ENCODE results near the gene MYMX.
A peak's percentile ranks its signal among the peaks of the same experiment; 100 is the strongest.
"Not testable (repeated sequence)": the region's sequence is repeated elsewhere in the genome, so short reads cannot be mapped to it uniquely, and the experiment has no call there.

Gene MYMX

GRCh38 chr6:44188819-44189218 is 27.9 kb upstream of the MYMX start:
- DNase-seq = no peak

DNA sequence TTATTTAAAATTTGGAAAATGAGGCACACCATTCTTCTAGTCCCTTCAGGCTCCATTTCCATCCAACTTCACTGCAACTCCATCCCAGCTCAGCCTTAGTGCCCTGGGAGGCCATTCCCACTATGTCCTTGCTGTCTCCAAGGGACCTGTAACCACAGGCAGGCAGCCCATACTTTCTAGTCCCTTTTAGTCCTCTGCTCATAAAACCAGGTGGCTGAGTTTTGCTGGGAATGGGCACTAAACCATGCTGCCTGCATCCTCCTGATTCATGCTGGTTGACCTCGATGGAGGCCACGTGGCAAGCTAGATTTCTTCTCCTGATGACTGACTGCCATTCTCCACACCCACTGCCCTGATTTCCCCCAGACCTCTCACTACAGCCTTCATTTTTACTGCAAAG is 27.5 kb upstream of the MYMX start:
- DNase-seq = no peak

DNA sequence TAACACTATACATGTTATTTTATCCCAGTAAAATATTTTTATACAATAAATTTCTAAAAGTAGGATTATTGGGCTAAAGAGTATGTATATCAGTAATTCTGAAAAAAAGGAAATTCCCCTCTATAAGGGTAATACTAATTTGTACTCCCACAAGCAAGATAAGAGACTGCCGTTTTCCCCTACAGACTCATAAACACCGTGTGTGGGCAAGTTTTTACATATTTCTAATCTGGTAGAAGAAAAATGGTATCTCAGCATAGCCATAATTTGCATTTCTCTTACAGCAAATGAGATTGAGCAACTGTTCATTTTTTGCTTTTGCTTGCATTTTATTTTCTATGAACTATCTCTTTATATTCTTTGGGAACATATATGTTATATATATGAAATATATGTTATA is 26.0 kb upstream of the MYMX start:
- peak; percentile 71 for DNase-seq

GRCh38 chr6:44192428-44193041 is 24.2 kb upstream of the MYMX start:
- no peak for DNase-seq

DNA sequence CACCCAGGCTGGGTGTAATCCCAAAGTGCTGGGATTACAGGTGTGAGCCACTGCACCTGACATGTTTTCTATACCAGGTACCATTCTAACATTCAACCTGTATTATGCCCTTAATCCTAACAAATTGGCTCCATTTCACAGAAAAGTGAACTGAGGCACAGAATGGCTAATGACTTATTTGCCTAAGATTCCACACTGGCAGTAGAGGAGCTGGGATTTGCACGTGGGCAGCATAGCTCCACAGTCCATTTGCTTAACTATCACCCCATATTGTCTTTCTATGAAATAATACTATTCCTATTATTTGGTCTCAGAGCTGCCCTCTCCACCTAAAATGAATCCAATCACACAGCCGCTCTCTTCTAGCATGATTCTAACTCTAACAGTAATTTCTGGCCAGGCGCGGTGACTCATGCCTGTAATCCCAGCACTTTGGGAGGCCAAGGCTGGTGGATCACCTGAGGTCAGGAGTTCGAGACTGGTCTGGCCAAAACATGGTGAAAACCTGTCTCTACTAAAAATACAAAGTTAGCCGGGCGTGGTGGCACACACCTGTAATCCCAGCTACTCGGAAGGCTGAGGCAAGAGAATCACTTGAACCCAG is 23.3 kb upstream of the MYMX start:
- DNase-seq = no peak

DNA sequence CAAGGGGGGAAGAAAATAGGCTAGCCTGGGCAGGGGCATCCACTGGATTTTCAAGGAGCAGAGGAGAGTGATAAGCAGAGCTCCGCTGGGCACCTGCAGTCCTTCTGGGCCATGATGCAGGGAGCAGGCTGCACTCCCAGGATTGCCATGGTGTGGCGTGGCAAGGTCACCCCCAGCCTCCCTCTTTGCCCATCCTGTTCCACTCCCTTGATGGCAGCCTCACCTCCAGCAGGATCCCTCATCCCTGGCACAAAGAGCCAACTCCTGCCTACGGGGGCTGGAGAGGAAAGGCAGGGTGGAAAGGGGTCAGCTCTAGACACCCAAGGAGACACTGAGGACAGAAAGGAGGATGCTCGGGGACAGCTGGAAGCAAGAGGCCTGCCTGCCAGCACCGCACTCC is 22.4 kb upstream of the MYMX start:
- DNase-seq = no peak

DNA sequence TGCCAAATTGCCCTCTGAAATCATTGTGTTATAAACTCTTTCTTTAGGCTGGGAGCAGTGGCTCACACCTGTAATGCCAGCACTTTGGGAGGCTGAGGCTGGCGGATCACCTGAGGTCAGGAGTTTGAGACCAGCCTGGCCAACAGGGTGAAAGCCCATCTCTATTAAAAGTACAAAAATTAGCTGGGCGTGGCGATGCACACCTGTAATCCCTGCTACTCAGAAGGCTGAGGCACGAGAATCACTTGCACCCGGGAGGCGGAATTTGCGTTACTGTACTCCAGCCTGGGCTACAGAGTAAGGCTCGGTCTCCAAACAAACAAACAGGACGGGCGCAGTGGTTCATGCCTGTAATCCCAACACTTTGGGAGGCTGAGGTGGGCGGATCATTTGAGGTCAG is 20.4 kb upstream of the MYMX start:
- not testable (repeated sequence) for DNase-seq

- DNase-seq = no peak
These were observed 18.0 kb upstream of the MYMX start for GRCh38 chr6:44198684-44199083.

DNA sequence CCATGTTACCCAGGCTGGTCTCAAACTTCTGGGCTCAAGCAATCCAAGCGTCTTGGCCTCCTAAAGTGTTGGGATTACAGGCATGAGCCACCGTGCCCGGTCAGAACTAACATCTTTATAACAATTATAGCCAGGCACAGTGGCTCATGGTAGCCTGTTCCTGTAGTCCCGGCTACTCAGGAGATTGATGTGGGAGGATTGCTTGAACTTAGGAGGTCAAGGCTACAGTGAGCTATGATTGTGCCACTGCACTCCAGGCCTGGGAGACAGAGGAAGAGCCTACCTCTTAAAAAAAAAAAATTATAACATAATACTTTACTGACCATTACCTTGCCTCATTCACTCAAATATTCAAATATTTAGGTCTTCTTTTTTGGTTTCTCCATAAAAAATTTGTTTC is 16.8 kb upstream of the MYMX start:
- no peak for DNase-seq

GRCh38 chr6:44201200-44201599 is 15.5 kb upstream of the MYMX start:
- no peak for DNase-seq

DNA sequence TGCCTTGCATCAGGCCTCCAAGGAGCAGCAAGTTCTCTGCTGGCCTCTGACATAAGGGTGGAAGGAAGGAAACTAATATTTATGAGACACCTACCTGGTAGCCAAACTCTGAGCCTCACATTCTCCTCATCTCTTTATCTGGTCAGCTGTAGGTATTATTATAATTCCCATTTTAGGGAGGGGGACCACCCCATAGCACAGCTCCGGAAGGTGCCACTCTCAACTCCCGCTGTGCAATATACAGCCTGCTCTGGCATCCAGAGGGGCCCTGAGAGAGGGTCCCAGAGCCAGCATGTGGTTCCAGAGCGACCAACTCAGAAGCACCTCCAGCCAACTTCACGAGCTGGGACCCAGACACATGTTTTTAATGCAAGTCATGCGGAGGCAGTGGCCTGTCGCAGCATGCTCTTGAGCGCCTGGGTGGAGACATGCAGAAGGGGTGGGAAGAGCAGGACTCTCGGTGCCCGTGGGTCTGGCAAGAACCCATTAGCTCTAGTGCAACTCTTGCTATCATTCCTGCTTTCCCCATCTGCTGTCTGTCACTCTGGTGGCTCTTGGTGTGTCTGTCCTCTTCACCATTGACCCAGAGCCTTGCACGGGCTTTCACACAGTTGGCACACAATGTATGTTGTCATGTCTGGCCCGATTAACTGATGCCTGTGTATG is 15.0 kb upstream of the MYMX start:
- no peak for DNase-seq

DNA sequence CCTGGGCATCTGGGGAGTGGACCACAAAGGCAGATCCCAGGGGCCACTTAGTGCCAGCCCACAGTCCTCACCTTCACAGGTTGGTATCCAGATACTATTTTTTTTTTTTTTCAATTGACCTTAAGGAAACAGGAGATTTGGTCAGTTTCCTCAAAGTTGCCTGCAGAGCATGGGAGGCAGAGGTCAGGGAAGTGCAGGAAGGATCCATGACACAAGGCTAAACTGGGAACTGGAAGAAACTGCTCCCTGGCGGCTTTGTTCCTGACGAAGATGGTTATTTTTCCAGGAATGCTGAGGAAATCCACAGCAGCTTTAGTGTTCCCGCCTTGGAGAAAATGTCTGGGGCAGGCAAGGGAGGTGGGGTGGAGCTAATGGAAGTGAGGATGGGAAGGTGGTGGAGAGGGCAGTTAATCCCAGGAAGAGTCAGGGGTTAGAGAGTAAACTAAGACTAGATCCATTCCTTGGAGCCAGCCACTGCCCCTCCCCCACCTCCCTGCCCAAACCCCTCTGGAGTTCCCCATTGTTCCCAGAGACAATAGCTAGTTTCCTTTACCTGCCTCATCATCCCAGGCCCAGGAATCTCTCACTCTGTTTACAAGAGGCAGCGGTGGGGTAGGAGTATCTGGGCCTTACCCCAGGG is 14.3 kb upstream of the MYMX start:
- DNase-seq = no peak

DNA sequence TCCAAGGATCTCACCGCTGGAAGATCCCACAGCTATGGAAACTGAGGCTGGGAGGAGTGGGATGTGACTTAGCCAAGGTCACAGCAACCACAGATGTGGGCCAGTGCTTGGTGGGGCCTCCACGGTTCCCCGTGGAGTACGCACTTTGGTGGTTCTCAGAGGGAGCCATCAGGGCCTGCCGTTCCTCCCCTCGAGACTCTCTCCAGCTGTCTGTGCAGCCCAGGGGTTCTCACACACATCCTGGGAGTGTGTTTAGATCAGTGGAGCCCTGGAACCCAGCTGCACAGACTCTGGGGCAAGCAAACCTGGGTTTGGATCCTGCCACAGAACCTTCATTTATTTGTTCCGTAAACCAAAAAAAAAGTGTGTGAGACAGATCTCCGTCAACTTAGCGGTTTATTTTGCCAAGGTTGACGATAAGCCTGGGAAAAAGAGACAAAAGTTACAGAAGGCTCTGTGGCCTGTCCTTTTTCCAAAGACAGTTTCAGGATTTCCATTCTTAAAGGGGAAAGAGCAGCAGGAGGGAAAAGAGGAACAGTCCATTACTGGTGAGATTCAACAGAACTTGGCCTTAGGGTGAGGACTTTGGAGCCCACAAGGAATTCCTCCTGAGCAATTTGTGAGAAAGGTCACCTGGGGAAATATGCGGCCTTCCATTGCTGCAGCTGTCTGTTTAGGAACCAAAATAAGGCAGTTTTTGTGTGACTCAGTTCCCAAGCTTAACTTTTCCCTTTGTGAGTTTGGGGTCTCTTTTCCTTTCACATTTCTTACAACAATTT is 13.6 kb upstream of the MYMX start:
- no peak for DNase-seq

- no peak for DNase-seq
These were observed 12.8 kb upstream of the MYMX start for GRCh38 chr6:44203955-44204354.

DNA sequence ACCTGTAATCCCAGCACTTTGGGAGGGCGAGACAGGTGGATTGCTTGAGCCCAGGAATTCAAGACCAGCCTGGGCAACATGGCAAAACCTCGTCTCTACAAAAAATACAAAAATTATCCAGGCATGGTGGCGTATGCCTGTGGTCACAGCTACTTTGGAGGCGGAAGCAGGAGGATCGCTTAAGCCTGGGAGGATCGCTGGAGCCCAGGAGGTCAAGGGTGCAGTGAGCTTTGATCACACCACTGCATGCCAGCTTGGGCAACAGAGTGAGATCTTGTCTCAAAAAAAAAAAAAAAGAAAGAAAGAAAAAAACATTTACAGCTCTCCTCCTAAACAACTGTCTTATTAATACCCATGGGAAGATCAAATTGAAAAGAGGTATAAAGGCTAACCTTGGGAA is 8.8 kb upstream of the MYMX start:
- no peak for DNase-seq

GRCh38 chr6:44211284-44211683 is 5.4 kb upstream of the MYMX start:
- no peak for DNase-seq

DNA sequence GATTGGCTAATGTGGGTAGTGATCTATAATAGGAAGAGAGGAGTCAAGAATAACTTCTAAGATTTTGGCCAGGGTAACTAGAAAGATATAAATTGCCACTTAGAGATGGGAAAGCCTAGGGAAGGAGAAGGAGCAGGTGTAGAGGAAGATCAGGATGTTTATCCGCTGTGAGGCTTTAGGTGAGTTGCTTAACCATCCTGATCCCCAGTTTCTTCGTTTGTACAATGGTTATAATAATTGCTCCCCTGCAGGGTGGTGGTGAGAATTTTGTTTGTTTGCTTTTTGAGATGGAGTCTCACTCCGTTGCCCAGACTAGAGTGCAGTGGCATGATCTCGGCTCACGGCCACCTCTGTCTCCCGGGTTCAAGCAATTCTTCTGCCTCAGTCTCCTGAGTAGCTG is 2.4 kb upstream of the MYMX start:
- DNase-seq = no peak

- no peak for DNase-seq
These were observed 812 bp downstream of the MYMX start for GRCh38 chr6:44217332-44218143.

GRCh38 chr6:44219053-44219814 is 2.5 kb downstream of the MYMX start:
- peak; percentile 88 for DNase-seq

- no peak for DNase-seq
These were observed 3.4 kb downstream of the MYMX start for GRCh38 chr6:44219815-44220784.

- DNase-seq = no peak
These were observed 4.2 kb downstream of the MYMX start for GRCh38 chr6:44220913-44221290.
